AG09309 (cell line): ENCODE data around the gene ZNF521.

Source experiments
- DNase-seq: peaks from one replicate; pipeline ENCODE4 v3.0.0-alpha.2; 2010; ENCODE audit warnings: low read depth
- H3K4me3 ChIP-seq: 2 replicates; pipeline ENCODE4 v1.5.1; 2011; ENCODE audit warnings: mild to moderate bottlenecking, low read depth, low read length, moderate library complexity; ENCODE audit not compliant: control insufficient read depth
- CTCF ChIP-seq: IDR thresholded peaks from 2 replicates; pipeline ENCODE4 v1.5.1; 2011; ENCODE audit warnings: mild to moderate bottlenecking, low read depth, low read length, inconsistent platforms; ENCODE audit not compliant: insufficient read depth, control insufficient read depth; ENCODE audit errors: missing control alignments

The ZNF521 gene

GRCh38 chr18:25287106-25287505, 64.9 kb downstream of the ZNF521 start:
- no peak overlapping the region for H3K4me3 ChIP-seq
- DNase-seq, result no peak
- TF ChIP-seq CTCF, result no peak

DNA sequence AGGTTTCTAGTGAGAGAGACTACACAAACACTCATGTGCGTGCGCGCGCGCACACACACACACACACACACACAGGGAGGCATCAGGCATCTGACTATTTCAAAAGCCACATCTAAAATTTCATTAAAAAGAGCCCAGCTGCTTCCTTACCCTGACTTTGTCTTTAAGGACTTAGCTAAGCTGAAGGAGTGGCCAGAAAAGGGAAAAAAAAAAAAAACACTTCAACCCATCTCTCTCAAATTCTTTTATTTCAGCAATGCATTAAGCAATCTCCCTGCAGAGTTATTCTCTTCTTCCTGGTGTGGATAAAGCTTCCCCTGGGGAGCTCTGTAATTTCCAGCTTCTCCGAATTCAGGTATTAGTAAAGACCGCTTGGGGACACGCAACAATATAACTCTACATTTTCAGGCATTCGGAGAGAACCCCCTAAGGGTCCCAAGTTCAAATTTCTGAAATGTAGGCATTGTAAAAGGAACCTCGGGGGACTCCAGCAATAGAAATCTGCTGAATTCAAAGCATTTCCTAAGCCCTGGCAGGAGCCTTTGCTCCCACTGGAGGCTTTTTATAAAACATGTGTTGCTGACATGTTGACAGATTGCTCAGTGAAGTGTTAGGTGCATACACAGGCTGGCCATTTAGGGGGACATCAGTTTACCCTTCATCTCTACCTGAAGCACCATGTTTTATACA, 67.0 kb downstream of the ZNF521 start:
- no peak for TF ChIP-seq CTCF
- no peak overlapping the region for H3K4me3 ChIP-seq
- DNase-seq, result peak; percentile 46

DNA sequence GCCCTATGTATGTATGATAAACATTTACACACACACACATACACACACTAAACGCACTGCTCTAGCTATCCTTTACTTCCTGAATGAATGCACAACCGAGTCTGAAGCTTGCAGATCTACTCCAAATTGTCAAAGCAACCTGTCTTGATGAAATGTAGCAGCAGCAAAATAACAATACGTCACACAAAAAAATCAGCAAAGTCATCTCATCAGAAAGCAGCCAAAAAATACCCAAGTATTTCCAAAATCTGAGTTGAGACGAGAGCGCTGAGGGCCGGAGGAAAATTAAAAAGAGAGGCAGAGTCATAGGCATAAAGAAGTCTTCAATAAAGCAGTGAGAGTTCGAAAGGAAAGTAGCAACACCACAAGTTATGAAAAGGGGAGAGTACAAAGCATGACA, 67.7 kb downstream of the ZNF521 start:
- no peak for DNase-seq
- H3K4me3 ChIP-seq, result no peak overlapping the region
- TF ChIP-seq CTCF, result no peak

- H3K4me3 ChIP-seq, result no peak overlapping the region
- no peak for DNase-seq
- TF ChIP-seq CTCF, result no peak
These were observed 68.2 kb downstream of the ZNF521 start for GRCh38 chr18:25283781-25284180.

DNA sequence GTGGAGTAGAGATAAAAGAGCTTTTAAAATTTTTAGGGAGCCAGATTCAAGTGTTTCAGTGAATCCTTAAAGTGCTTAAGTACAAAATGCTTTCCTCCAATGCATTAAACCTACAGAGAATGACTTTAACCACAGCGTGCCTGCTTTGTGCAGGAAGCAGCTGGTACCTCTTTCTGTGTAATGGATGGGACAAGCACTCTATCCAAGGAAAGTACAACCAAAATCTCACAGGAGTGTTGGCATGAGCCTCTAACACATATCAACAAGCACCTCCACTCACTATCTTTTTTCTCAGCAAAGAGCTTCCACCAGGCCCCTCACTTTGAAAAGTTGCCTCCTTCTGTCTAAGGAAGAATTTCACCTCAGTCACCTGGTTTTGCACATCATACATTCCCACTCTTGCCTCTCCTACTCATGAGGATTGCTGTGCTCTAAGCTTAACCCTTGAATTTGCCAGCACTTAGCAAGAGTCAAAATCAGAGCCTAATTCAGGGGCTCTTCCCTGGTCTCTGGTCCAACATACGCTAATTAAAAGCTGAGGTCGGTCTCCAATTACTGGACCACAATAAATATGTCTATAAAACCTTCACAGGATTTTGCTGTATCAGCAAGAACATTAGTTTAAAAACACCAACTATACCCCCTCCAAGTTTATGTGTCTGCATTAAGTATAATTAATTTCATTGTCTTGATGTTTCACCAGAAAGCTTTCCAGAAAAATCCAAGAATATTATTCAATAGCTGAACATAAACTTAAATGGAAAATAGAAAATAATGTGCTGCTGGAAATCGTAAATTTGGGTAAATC, 68.9 kb downstream of the ZNF521 start:
- no peak for DNase-seq
- H3K4me3 ChIP-seq, result no peak overlapping the region
- no peak for TF ChIP-seq CTCF

- no peak overlapping the region for H3K4me3 ChIP-seq
- no peak for DNase-seq
- no peak for TF ChIP-seq CTCF
These were observed 69.7 kb downstream of the ZNF521 start for GRCh38 chr18:25282282-25282681.
